ENCODE measurements around the gene NBPF3.

NBPF3 gene

DNA sequence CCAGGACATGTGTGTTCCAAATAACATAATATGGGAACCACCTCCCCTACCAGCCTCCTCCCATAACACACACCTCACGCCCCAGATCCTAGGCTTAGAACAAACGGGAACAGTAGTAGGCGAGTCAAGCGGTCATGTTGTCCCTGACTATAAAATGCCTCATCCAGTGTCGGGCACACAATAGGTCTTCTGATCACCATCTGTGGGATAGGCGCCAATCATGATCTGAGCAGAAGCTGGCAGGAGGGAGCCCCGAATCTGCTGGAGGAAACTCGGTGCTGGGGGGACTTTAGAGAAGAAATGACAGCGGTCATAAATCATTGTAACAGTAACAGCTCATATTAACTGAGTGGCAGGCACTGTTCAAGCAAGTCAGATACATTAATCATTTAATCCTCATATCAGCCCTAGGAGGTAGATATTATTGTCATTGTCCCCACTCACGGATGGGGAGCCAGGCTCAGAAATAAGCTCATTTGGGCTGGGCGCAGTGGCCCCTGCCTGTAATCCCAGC lies 82.6 kb downstream of the NBPF3 start:
- Histone ChIP-seq H3K4me1 (ENCODE audit: insufficient read depth, low read length) (no peaks in the 10 kb centered on the region), H2AFZ (ENCODE audit: low read depth, low read length) (no peak overlapping the region), H3K9ac (ENCODE audit: low read depth, low read length) (no peak overlapping the region), H3K79me2 (ENCODE audit: insufficient read depth, low read length) (no peaks in the 10 kb centered on the region), H3K27ac (ENCODE audit: low read length) (no peak overlapping the region), H3K4me2 (ENCODE audit: insufficient read depth, low read length) (no peak overlapping the region), H3K36me3 (ENCODE audit: insufficient read depth, low read length) (no peaks in the 10 kb centered on the region), H3K4me3 (ENCODE audit: low read depth in 1 of 2, low read length in 2 of 2) (no peak overlapping the region), H3K9me3 (ENCODE audit: insufficient read depth, low read length, severe bottlenecking) (no peaks in the 10 kb centered on the region), H3K27me3 (ENCODE audit: insufficient read depth, low read length, poor library complexity) (no peaks in the 10 kb centered on the region), H4K20me1 (ENCODE audit: insufficient read depth, low read length) (no peaks in the 10 kb centered on the region)
- ATAC-seq (ENCODE audit: insufficient read depth, low read depth) (no peak), DNase-seq (no peak)
- TF ChIP-seq, protein P1, sequence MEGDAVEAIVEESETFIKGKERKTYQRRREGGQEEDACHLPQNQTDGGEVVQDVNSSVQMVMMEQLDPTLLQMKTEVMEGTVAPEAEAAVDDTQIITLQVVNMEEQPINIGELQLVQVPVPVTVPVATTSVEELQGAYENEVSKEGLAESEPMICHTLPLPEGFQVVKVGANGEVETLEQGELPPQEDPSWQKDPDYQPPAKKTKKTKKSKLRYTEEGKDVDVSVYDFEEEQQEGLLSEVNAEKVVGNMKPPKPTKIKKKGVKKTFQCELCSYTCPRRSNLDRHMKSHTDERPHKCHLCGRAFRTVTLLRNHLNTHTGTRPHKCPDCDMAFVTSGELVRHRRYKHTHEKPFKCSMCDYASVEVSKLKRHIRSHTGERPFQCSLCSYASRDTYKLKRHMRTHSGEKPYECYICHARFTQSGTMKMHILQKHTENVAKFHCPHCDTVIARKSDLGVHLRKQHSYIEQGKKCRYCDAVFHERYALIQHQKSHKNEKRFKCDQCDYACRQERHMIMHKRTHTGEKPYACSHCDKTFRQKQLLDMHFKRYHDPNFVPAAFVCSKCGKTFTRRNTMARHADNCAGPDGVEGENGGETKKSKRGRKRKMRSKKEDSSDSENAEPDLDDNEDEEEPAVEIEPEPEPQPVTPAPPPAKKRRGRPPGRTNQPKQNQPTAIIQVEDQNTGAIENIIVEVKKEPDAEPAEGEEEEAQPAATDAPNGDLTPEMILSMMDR (IDR thresholded peaks at IDR 0.05; ENCODE audit: borderline replicate concordance, extremely low read depth, low read length, poor library complexity, severe bottlenecking) = no peak
- TF ChIP-seq EZH2 (IDR thresholded peaks at IDR 0.05; ENCODE audit: borderline replicate concordance, low read depth, low read length, severe bottlenecking) = no peak

DNA sequence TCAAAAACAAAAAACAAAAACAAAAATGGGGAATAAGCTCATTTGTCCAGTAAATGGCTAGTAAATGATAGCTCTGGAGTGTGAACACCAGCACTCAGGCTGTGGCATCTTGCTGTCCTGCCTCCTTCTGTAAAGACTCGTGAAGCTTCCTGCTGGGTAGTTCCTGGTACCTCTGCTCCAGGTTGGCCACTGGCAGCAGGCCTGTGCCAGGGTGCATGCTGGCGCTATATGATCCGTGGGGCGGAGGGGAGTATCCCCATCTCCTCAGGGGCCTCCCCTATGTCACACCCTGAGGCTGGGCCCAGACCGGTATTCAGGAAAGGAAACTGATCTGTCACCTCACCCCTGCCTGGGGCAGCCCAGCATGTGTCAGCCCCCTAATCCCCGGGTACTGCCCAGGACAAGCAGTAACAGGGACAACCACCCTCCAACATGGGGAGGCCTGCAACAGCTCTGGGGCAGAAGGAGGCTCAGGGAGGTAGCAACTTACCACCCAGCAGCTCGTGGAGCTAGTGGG lies 83.4 kb downstream of the NBPF3 start:
- no peak overlapping the region for H3K9ac ChIP-seq (ENCODE audit: low read depth, low read length)
- no peaks in the 10 kb centered on the region for H3K36me3 ChIP-seq (ENCODE audit: insufficient read depth, low read length)
- DNase-seq (no peak), ATAC-seq (ENCODE audit: insufficient read depth, low read depth) (no peak)
- no peak overlapping the region for H2AFZ ChIP-seq (ENCODE audit: low read depth, low read length)
- H3K4me3 ChIP-seq (ENCODE audit: low read depth in 1 of 2, low read length in 2 of 2) = no peak overlapping the region
- no peak overlapping the region for H3K4me2 ChIP-seq (ENCODE audit: insufficient read depth, low read length)
- H4K20me1 ChIP-seq (ENCODE audit: insufficient read depth, low read length) = no peaks in the 10 kb centered on the region
- H3K9me3 ChIP-seq (ENCODE audit: insufficient read depth, low read length, severe bottlenecking) = no peaks in the 10 kb centered on the region
- TF ChIP-seq EZH2 (IDR thresholded peaks at IDR 0.05; ENCODE audit: borderline replicate concordance, low read depth, low read length, severe bottlenecking) = no peak
- TF ChIP-seq, protein P1 (IDR thresholded peaks at IDR 0.05; ENCODE audit: borderline replicate concordance, extremely low read depth, low read length, poor library complexity, severe bottlenecking) = no peak
- no peaks in the 10 kb centered on the region for H3K4me1 ChIP-seq (ENCODE audit: insufficient read depth, low read length)
- H3K27ac ChIP-seq (ENCODE audit: low read length) = no peak overlapping the region
- no peaks in the 10 kb centered on the region for H3K27me3 ChIP-seq (ENCODE audit: insufficient read depth, low read length, poor library complexity)
- no peaks in the 10 kb centered on the region for H3K79me2 ChIP-seq (ENCODE audit: insufficient read depth, low read length)

- DNase-seq (no peak), ATAC-seq (ENCODE audit: insufficient read depth, low read depth) (no peak)
- H2AFZ ChIP-seq (ENCODE audit: low read depth, low read length) = no peak overlapping the region
- no peaks in the 10 kb centered on the region for H3K27me3 ChIP-seq (ENCODE audit: insufficient read depth, low read length, poor library complexity)
- no peak overlapping the region for H3K4me3 ChIP-seq (ENCODE audit: low read depth in 1 of 2, low read length in 2 of 2)
- no peaks in the 10 kb centered on the region for H3K36me3 ChIP-seq (ENCODE audit: insufficient read depth, low read length)
- H3K79me2 ChIP-seq (ENCODE audit: insufficient read depth, low read length) = no peaks in the 10 kb centered on the region
- H3K9ac ChIP-seq (ENCODE audit: low read depth, low read length) = no peak overlapping the region
- H4K20me1 ChIP-seq (ENCODE audit: insufficient read depth, low read length) = no peaks in the 10 kb centered on the region
- no peak overlapping the region for H3K4me2 ChIP-seq (ENCODE audit: insufficient read depth, low read length)
- no peaks in the 10 kb centered on the region for H3K9me3 ChIP-seq (ENCODE audit: insufficient read depth, low read length, severe bottlenecking)
- H3K4me1 ChIP-seq (ENCODE audit: insufficient read depth, low read length) = no peaks in the 10 kb centered on the region
- TF ChIP-seq, protein P1 (IDR thresholded peaks at IDR 0.05; ENCODE audit: borderline replicate concordance, extremely low read depth, low read length, poor library complexity, severe bottlenecking) = no peak
- no peak for TF ChIP-seq EZH2 (IDR thresholded peaks at IDR 0.05; ENCODE audit: borderline replicate concordance, low read depth, low read length, severe bottlenecking)
- H3K27ac ChIP-seq (ENCODE audit: low read length) = no peak overlapping the region
Measured at GRCh38 chr1:21524220-21524619, 84.3 kb downstream of the NBPF3 start.
